Neural cell (in vitro differentiated cells): Measurements from ENCODE around the gene GPR107.

ENCODE experiments used
- CTCF ChIP-seq: fragments of 450-650 bp; IDR thresholded peaks from 2 replicates; pipeline ENCODE4 v1.5.1; 2014; ENCODE audit warnings: antibody characterized with exemption, mild to moderate bottlenecking, moderate library complexity; ENCODE audit not compliant: poor library complexity, severe bottlenecking
- EZH2 ChIP-seq: fragments of 200-600, 300-800 bp; shearing (Covaris generic), sonication (generic); IDR thresholded peaks from 2 replicates; pipeline ENCODE4 v1.6.1; 2014; ENCODE audit warnings: antibody characterized with exemption, low read length, borderline replicate concordance, mild to moderate bottlenecking; ENCODE audit not compliant: insufficient read depth, poor library complexity, severe bottlenecking
- POLR2AphosphoS5 ChIP-seq: IDR thresholded peaks from 2 replicates; pipeline ENCODE4 v1.6.1; 2012
- RAD21 ChIP-seq: fragments of 450-650 bp; conservative IDR thresholded peaks from 2 replicates; pipeline ENCODE4 v1.6.1; 2014; ENCODE audit warnings: antibody characterized with exemption, mild to moderate bottlenecking, moderate library complexity
- REST ChIP-seq: IDR thresholded peaks from 2 replicates; pipeline ENCODE4 v1.6.1; 2012; ENCODE audit warnings: borderline replicate concordance
- TAF1 ChIP-seq: IDR thresholded peaks from 2 replicates; pipeline ENCODE4 v1.6.1; 2012; ENCODE audit warnings: low read depth

- TF ChIP-seq CTCF (no peak), TAF1 (no peak), EZH2 (no peak), RAD21 (no peak), POLR2AphosphoS5 (no peak), REST (no peak)
Observed at GRCh38 chr9:130069048-130069447, 15.3 kb downstream of the GPR107 start.
